GM13977 (cell line): ENCODE results near the gene RAB11FIP2.

Experiments used
- DNase-seq: peaks from one replicate; pipeline ENCODE4 v3.0.0; 2012; ENCODE audit warnings: low spot score
- CTCF ChIP-seq: IDR thresholded peaks from 2 replicates; pipeline ENCODE4 v1.5.1; 2012; ENCODE audit warnings: mild to moderate bottlenecking, control low read depth; ENCODE audit not compliant: insufficient read depth; ENCODE audit errors: extremely low read depth, missing control alignments
- in situ Hi-C: fragments of 300-500 bp; cut with MboI; formaldehyde crosslinking; loops from one replicate; pipeline ENCODE4 v1.12.0; 2022; ENCODE audit warnings: low sequenced_read_pairs, low pct_unique_long_range_greater_than_20kb, mixed read lengths, inconsistent platforms; ENCODE audit not compliant: unreplicated experiment

RAB11FIP2 gene

DNA sequence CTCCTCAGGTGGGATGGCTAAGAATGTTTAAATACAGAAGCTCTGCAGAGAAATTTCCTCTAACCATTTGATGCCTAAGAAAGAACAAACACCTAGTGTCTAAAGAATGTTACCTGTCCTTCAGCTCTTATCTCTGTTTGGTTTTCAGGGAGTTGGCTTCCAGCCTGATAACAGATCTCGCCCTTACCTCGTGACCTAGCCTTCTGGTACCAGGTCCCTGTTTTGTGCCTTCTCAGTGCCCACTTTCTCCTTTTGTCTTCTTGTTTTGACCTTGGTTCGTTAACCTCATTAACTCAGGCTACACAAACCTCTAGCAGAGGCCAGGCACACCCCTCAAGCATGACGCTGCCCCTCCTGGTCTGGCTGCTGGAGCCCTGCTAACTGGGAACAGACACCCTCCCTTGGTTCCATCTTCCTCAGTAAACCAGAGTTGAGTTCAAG, 16.1 kb upstream of the RAB11FIP2 start:
- no peak for TF ChIP-seq CTCF
- DNase-seq = no peak
- in situ Hi-C loops = no loop called here

DNA sequence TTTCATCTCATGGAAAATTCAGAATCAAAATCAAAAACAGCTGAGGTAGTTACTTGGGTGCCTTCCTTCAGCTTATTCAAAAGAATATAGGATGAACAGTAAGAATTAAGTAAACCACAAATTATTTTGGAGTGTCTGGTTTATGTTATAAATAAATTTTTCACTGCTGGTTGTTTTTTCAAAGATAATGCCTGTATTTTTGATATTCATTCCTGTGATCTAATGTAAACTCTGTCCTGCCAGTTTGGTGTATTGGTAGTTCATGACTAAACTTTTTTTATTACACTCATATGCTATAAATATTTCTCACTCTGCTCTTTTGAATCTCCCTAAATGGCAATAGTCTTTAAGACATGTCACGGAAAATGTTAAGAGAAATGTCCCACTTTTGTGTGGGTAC, 11.6 kb upstream of the RAB11FIP2 start:
- in situ Hi-C loops = no loop called here
- TF ChIP-seq CTCF = no peak
- DNase-seq = no peak

DNA sequence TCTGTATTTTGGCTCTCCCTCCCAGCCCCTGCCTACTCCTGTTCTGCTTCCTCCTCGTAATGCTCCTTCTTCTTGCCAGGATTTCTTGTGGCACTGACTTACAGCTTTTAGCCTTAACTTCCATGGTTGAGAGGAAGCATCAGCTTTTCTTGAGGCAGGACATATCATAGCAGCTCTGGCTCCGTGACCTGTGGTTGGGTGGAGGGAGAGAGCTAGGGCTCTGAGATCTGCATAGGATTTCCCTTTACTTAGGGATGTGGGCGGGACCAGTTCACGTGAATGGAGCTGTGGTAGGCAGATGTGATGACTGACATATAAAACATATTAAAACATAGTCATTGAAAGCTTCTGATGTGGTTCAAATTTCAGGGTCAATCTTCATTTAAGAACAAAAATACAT, 10.6 kb upstream of the RAB11FIP2 start:
- DNase-seq = no peak
- in situ Hi-C loops = no loop called here
- no peak for TF ChIP-seq CTCF

- no peak for DNase-seq
- no peak for TF ChIP-seq CTCF
- in situ Hi-C loops = no loop called here
Measured at GRCh38 chr10:118054383-118054782, 7.6 kb upstream of the RAB11FIP2 start.

- no peak for DNase-seq
- TF ChIP-seq CTCF = no peak
- in situ Hi-C loops = no loop called here
Measured at GRCh38 chr10:118052816-118053215, 6.1 kb upstream of the RAB11FIP2 start.

- no peak for DNase-seq
- TF ChIP-seq CTCF = no peak
- in situ Hi-C loops = no loop called here
Measured at GRCh38 chr10:118047880-118048279, 1.1 kb upstream of the RAB11FIP2 start.

- in situ Hi-C loops = no loop called here
- DNase-seq = peak; percentile 6
- TF ChIP-seq CTCF = no peak
Measured at GRCh38 chr10:118047157-118047719, 497 bp upstream of the RAB11FIP2 start.
